Measurements from ENCODE around the gene SPAG16. TPM values are rescaled to one million over a fixed set of nuclear protein-coding genes. Genes with fewer than 3 reads are reported as not detected.

The SPAG16 gene
- total RNA-seq, 1 experiment from 2014 or later = 17.2 TPM

DNA sequence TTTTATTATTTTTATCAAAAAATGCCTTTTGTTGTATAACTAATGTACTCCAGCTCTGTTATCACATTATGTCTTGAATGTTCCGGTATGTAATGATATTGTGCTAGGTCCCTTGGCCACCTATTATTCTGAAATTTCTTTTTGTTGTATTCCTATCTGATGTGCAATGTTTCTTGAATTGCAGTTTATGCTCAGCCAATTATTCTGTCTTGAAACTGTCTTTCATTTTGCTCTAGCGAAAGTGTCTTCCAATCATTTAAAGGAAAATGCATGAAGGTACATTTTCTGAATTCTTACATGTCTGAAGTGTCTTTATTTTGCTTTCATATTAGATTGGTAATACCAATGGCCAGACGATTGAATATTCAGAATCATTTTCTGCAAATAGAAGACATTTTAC lies 277.5 kb downstream of the SPAG16 start:
- no peaks in the 10 kb centered on the region for H3F3A ChIP-seq (ENCODE audit: low read length, unreplicated experiment)
- no peaks in the 10 kb centered on the region for H3K9me2 ChIP-seq (replicated peaks; ENCODE audit: low read length)
- H3K79me2 ChIP-seq (ENCODE audit: low read length) = no peaks in the 10 kb centered on the region
- H2AFZ ChIP-seq (ENCODE audit: low read length) = no peak overlapping the region
- H3K4me3 ChIP-seq (ENCODE audit: low read length) = no peak overlapping the region
- no peak overlapping the region for H3K9ac ChIP-seq (ENCODE audit: low read length)
- BruUV-seq (replicated peaks) = no TSS peak
- ChIA-PET CTCF (no interaction called here), POLR2A (ENCODE audit: unreplicated experiment) (no interaction called here)
- H3K27ac ChIP-seq (ENCODE audit: low read length) = no peak overlapping the region
- no peak for TF ChIP-seq EZH2phosphoT487 (IDR thresholded peaks at IDR 0.05; ENCODE audit: borderline replicate concordance, low read length)
- no peak for TF ChIP-seq CTCF (conservative IDR thresholded peaks at IDR 0.05; ENCODE audit: low read depth, low read length)
- no peak for TF ChIP-seq EZH2 (IDR thresholded peaks at IDR 0.05; ENCODE audit: low read length, unreplicated experiment)
- H3K4me2 ChIP-seq (ENCODE audit: low read length) = no peak overlapping the region
- H3K4me1 ChIP-seq (ENCODE audit: insufficient read depth, low read length) = no peaks in the 10 kb centered on the region; the same call in 1 of the 2 replicates
- no peaks in the 10 kb centered on the region for H4K20me1 ChIP-seq (ENCODE audit: low read length)
- no peaks in the 10 kb centered on the region for H3K36me3 ChIP-seq (ENCODE audit: low read depth, low read length)
- DNase-seq (no peak), ATAC-seq (no peak)
- intact Hi-C loops (cut with micrococcal nuclease) = no loop called here
- H3K27me3 ChIP-seq (ENCODE audit: low read length) = no peaks in the 10 kb centered on the region
- no peaks in the 10 kb centered on the region for H3K9me3 ChIP-seq (ENCODE audit: low read length)

DNA sequence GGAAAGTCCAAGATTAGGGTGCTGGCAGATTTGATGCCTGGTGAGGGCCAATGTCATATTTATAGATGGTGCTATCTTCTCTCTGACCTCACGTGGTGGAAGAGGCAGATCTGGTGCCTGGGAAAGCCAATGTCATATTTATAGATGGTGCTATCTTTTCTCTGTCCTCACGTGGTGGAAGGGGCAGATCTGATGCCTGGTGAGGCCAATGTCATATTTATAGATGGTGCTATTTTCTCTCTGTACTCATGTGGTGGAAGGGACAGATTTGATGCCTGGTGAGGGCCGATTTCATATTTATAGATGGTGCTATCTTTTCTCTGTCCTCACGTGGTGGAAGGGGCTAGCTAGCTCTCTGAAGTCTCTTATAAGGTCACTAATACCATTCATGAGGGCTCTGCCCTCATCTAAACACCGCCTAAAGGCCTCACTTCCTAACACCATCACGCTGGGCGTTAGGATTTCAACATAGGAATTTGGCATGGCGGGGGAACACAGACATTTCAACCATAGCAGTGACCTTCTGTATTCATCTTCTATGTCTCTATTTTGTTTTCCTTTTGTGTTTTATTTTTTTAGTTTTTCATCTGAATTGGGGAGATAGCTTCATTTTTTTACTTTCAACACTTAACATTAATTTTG lies 278.4 kb downstream of the SPAG16 start:
- TF ChIP-seq EZH2 (IDR thresholded peaks at IDR 0.05; ENCODE audit: low read length, unreplicated experiment) (no peak), EZH2phosphoT487 (IDR thresholded peaks at IDR 0.05; ENCODE audit: borderline replicate concordance, low read length) (no peak), CTCF (conservative IDR thresholded peaks at IDR 0.05; ENCODE audit: low read depth, low read length) (no peak)
- no peaks in the 10 kb centered on the region for H3K79me2 ChIP-seq (ENCODE audit: low read length)

DNA sequence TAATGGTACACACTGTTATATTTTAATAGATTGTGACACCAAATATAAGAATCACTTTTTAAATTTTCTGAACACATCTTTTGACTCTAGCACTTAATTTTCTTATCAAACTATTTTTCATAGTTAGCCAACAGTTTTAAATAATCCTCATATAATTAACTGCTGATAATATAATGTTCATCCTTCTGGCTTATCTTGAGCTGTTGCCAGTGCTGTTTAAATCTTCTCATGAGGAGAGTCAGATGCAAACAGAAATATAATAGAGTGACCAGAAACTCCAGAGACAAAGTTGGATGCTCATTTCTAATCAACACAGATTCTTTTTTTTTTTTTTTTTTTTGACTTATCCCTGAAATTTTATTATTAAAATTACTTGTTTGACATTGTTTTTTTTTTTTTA lies 282.6 kb downstream of the SPAG16 start:
- no peak for ATAC-seq
- no peak for DNase-seq
- ChIA-PET POLR2A (ENCODE audit: unreplicated experiment) (interaction anchor here (0.6 kb wide), 1 partner anchor 315 kb away, joined by 5 read pairs; no protein-coding TSS in a partner anchor), CTCF (no interaction called here)
- Histone ChIP-seq H3K27me3 (ENCODE audit: low read length) (no peaks in the 10 kb centered on the region), H4K20me1 (ENCODE audit: low read length) (no peaks in the 10 kb centered on the region), H3K9ac (ENCODE audit: low read length) (no peak overlapping the region), H3K27ac (ENCODE audit: low read length) (no peak overlapping the region), H3K4me3 (ENCODE audit: low read length) (no peak overlapping the region), H3F3A (ENCODE audit: low read length, unreplicated experiment) (no peaks in the 10 kb centered on the region), H3K9me2 (replicated peaks; ENCODE audit: low read length) (no peaks in the 10 kb centered on the region), H3K4me1 (ENCODE audit: insufficient read depth, low read length) (no peaks in the 10 kb centered on the region), H3K79me2 (ENCODE audit: low read length) (no peaks in the 10 kb centered on the region), H3K36me3 (ENCODE audit: low read depth, low read length) (no peaks in the 10 kb centered on the region), H3K4me2 (ENCODE audit: low read length) (no peak overlapping the region), H3K9me3 (ENCODE audit: low read length) (no peaks in the 10 kb centered on the region), H2AFZ (ENCODE audit: low read length) (no peak overlapping the region)
- no TSS peak for BruUV-seq (replicated peaks)
- intact Hi-C loops (cut with micrococcal nuclease) = no loop called here
- TF ChIP-seq EZH2phosphoT487 (IDR thresholded peaks at IDR 0.05; ENCODE audit: borderline replicate concordance, low read length) = no peak
- TF ChIP-seq EZH2 (IDR thresholded peaks at IDR 0.05; ENCODE audit: low read length, unreplicated experiment) = no peak
- TF ChIP-seq CTCF (conservative IDR thresholded peaks at IDR 0.05; ENCODE audit: low read depth, low read length) = no peak

More for the DNA sequence above, 278.4 kb downstream of the SPAG16 start:
- ChIA-PET CTCF (no interaction called here), POLR2A (ENCODE audit: unreplicated experiment) (no interaction called here)
- H3K4me2 ChIP-seq (ENCODE audit: low read length) = no peak overlapping the region
- no peak overlapping the region for H3K9ac ChIP-seq (ENCODE audit: low read length)
- no peak overlapping the region for H3K4me3 ChIP-seq (ENCODE audit: low read length)
- no peaks in the 10 kb centered on the region; the same call in 1 of the 2 replicates for H3K4me1 ChIP-seq (ENCODE audit: insufficient read depth, low read length)
- H3K9me2 ChIP-seq (replicated peaks; ENCODE audit: low read length) = no peaks in the 10 kb centered on the region
- H4K20me1 ChIP-seq (ENCODE audit: low read length) = no peaks in the 10 kb centered on the region
- DNase-seq = no peak
- H3F3A ChIP-seq (ENCODE audit: low read length, unreplicated experiment) = no peaks in the 10 kb centered on the region
- intact Hi-C loops (cut with micrococcal nuclease) = no loop called here
- H3K36me3 ChIP-seq (ENCODE audit: low read depth, low read length) = no peaks in the 10 kb centered on the region
- no peak overlapping the region for H2AFZ ChIP-seq (ENCODE audit: low read length)
- no peaks in the 10 kb centered on the region for H3K9me3 ChIP-seq (ENCODE audit: low read length)
- BruUV-seq (replicated peaks) = no TSS peak
- no peak for ATAC-seq
- no peak overlapping the region for H3K27ac ChIP-seq (ENCODE audit: low read length)
- H3K27me3 ChIP-seq (ENCODE audit: low read length) = no peaks in the 10 kb centered on the region
